ENCODE measurements around the gene DTX1.
"Not testable (repeated sequence)": the region's sequence is repeated elsewhere in the genome, so short reads cannot be mapped to it uniquely, and the experiment has no call there.

DTX1 gene

GRCh38 chr12:113116875-113117274 is 60.3 kb downstream of the DTX1 start:
- no peak for TF ChIP-seq CTCF (IDR thresholded peaks at IDR 0.05; ENCODE audit: low read depth, low read length)
- no peak overlapping the region for H3K4me3 ChIP-seq (ENCODE audit: low read depth, low read length)

DNA sequence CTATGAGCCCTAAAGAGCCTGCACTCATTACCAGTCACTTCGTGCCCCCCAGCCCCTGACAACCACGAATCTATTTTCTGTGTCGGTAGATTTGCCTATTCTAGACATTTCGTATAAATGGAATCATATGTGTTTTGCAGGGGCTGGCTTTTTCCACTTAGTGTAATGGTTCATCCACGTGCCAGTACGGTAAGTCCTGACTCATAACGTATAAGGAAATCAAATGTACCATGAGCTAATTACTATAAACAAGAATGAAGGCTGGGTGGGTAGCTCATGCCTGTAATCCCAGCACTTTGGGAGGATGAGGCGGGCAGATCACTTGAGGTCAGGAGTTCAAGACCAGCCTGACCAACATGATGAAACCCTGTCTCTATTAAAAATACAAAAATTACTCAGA is 61.2 kb downstream of the DTX1 start:
- not testable (repeated sequence) for H3K4me3 ChIP-seq (ENCODE audit: low read depth, low read length)

GRCh38 chr12:113118142-113118541 is 61.6 kb downstream of the DTX1 start:
- no peak overlapping the region for H3K4me3 ChIP-seq (ENCODE audit: low read depth, low read length)
- TF ChIP-seq CTCF (IDR thresholded peaks at IDR 0.05; ENCODE audit: low read depth, low read length), result no peak

DNA sequence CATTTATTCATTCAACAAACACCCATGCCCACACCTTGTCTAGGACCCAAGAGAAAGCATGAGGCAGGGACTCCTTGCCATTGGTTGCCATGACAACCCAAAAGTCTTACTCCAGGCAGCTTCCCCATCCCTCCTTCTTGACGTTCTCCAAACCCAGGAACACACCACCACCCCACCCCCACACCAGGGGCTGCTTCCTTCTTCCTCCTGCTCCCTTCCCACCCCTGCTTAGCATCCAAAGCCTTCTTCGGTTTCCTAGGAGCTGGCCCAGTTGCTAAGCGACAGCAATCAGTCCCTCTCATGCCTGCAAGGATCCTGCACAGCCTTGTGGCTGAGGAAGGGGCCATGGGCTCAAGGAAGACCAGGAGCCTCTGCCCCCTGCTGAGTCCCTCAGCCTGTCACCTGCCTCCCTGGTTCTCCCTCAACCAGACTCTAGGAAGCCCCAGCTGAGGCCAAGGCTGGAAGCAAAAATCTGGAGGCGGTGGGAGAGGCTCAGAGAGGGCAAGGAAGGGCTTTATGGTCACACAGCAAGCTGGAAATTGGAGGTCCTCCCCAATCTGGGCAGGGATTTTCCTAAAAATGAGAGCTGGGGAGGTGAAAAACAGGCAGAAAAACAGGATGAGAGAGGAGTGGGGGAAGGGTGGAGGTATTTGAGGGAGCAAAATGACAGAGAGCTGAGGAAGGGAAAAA is 63.6 kb downstream of the DTX1 start:
- no peak for TF ChIP-seq CTCF (IDR thresholded peaks at IDR 0.05; ENCODE audit: low read depth, low read length)
- no peak overlapping the region for H3K4me3 ChIP-seq (ENCODE audit: low read depth, low read length)

DNA sequence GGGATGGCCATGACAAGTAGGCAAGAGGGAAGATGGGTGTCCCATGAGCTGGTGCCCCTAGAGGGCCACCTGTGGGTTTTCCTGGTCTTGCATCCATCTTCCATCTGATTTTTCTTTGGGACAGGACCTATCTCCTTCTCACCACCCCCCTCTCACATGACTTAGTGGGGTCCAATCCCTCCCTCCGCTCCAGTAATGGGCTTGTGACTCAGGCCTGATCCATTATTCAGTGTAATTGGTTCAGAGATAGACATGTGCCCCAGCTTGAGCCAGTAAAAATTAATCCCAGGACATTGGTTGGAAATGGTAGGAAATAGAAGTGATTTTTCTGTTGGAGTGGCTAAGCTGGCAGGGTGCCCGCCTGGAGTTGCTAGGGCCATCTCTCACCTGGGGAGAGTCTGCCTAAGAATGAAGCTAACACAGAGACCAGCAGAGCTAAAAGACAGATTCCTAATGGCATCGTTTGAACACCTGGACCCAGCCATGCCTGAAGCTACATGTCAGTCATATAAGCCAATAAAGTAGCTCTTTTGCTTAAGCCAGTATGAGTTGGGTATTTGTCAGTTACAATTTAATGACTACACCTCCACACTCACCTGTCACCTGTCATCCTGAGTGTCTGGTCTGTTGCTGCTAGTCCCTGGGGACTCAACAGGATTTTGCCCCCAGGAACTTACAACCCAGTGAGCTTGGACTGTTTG is 64.3 kb downstream of the DTX1 start:
- TF ChIP-seq CTCF (IDR thresholded peaks at IDR 0.05; ENCODE audit: low read depth, low read length), result no peak
- no peak overlapping the region for H3K4me3 ChIP-seq (ENCODE audit: low read depth, low read length)

DNA sequence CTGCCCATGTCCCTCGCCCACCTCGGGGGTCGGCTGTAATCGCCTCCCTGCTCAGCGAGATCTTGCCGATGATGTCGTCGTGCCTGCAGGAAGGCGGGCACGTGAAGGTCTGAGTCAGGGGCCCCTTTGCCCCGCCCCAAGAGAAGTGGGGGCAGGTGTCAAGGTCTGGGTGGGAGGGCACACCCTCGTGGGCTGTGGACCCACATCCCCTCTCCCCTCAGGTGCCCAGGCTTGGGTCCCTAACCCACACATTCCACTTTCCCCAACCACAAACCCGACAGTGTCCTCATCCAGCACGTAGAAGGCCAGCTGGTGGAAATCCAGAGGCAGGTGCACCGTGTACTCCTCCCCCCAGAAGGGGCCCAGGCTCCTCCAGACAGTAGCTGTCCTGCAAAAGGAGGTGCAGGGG is 71.3 kb downstream of the DTX1 start:
- no peak for TF ChIP-seq CTCF (IDR thresholded peaks at IDR 0.05; ENCODE audit: low read depth, low read length)

DNA sequence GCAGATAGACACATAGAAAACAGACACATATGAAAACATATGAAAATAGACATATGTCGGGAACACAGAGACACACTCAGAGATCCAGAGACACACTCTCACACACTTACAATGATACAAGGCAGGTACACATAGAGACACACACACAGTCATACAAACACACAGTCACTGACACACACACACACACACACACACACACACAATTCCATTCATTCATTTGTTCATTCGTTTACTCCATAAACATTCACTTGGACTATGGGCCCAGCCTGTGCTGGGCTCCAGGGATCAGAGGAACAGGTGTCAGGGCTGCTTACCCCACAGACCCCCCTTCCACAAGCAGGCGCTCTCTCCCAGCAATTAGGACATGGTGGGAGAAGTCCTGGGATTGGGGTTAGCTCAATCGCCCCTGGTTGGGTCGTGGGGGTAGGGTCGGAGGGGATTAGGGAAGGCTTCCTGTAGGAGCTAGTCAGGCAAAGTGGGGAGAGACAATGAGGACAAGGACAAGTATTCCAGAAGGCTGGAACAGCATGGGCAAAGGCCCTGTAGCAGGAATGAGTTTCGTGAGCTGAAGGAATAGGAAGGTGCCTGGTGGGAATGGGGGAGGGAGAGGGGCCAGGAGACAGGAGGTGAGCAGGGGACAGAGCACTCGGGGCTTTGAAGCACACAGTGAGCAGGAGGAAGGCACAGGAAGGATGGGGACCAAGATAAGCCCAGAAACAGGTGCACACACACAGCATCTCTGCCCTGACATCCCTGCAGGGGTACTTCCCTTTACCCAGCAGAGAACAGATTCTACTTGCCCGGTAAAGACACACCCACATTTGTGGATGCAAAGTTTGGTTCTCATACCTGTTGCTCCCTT is 72.5 kb downstream of the DTX1 start:
- H3K4me3 ChIP-seq (ENCODE audit: low read depth, low read length), result no peak overlapping the region
- no peak for TF ChIP-seq CTCF (IDR thresholded peaks at IDR 0.05; ENCODE audit: low read depth, low read length)

More for the DNA sequence above, 71.3 kb downstream of the DTX1 start:
- H3K4me3 ChIP-seq (ENCODE audit: low read depth, low read length), result no peak overlapping the region

All from WI38 (cell line).